Measurements from ENCODE around the gene PEX5L.

Gene PEX5L

DNA sequence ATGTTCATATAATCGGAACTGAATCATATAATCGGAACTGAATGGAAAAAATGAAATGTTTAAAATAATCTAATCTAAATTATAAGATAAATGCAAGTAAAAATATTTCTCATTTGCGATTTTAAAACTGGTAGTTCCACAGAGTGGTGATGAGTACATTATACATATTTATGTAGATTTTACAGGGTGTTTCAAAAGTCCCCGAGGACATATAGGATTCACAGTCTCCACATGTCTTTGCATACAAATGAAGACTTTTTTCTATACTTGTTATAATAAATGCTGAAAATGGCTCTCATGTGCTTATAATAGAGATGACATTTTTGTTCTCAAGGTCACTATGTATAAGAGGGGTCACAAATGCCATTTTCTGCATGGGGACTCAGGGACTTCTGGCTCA lies 139.5 kb downstream of the PEX5L start:
- DNase-seq (ENCODE audit: low spot score), result no peak

DNA sequence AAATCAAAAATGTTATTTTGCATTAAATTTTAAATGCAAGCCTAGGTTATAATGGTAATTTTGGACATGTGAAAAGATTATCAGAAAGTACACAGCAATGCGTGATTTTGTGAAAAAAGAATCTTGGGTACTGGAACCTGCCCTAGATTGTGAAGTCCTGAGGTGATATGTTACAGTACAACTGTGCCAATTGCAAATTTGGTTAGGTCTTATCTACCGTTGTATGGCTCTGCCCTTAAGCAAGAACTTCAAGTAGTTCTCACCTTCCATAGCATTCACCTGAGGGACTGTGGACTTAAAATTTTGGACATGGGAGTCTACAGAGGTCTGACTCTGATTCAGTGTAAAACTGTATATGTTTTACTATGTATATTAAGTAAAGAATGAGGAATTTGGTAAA lies 140.2 kb downstream of the PEX5L start:
- DNase-seq (ENCODE audit: low spot score), result no peak

GRCh38 chr3:179895330-179895729 lies 141.4 kb downstream of the PEX5L start:
- no peak for DNase-seq (ENCODE audit: low spot score)

DNA sequence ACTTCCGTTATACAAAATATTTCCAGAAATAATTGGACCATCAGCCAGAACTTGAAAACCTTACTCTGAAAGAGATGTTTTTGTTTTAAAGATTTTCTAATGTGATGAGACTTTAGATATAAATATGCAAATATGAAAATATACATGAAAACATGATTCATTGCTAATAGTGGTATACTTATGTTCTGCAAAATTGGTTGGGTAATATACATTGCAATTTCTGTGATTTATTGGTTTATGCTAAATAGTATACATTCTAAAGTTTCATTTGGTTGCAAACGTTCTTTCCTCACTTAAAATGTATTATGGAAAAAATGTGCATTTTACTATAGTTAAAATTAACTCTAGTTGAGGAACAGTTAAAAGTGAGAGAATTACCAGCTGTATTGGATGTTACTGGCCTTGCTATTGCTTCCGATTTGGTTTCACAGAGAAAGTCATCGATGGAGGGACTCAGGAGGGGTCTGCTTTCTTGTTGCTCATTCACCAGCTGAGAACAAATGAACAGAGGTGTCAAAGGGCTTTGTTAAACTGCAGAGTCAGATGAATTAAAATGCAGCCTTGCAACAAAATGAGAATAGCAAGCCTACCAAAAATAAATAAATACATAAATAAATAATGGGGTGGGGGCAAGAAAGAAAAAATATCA lies 149.3 kb downstream of the PEX5L start:
- DNase-seq (ENCODE audit: low spot score), result no peak

DNA sequence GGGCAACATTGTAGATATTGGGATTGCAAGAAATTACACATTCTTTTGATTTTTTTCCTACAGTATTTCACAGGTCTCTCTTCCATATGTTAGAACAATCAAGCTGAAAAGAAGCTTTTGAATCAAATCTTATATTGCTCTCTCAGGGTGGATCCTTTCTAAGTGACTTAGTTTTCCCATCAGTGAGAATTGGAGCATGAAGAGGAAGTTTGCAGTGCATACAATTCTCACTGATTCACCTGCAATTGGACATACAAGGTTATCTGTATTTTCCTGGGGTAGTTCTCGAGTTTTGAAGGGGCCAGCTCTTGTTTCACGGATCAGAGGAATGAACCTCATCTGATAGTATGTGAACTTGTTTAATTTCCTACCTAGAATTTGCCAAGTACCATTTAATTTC lies 150.8 kb downstream of the PEX5L start:
- DNase-seq (ENCODE audit: low spot score), result no peak

DNA sequence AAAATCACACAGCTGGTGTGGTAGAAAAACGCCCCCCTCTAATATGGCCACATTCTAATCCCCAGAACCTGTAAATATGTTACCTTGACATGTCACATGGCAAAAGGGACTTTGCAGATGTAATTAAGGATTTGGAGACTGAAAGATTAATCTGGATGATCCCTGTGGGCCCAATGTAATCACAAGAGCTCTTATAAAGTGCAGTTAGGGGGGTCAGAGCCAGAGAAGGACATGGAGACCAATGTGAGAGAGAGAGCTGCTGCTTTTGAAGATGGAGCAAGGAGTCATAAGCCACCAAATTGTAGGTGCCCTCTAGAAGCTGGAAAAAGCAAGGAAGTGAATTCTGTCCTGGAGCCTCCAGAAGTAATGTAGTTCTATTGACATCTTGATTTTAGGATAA lies 152.6 kb downstream of the PEX5L start:
- no peak for DNase-seq (ENCODE audit: low spot score)

DNA sequence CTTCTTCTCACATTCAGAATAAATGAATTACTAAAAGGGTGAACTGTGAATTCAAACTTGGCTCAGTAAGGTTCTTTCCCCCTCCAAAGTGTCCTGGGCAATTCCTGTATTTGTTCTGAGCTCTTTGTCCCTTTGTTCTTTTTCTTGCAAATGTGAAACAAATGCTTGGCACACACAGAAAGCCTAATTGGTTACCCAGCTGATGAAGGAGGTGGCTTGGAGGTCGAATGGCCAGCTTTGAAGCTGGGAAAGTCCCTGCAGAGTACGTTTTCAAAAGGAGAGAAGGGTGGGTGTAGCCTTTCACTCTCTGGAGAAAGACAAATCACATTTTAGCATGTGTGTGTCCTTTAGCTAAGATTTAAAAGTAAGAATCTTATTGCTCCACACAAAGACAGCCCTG lies 154.4 kb downstream of the PEX5L start:
- DNase-seq (ENCODE audit: low spot score), result no peak

- no peak for DNase-seq (ENCODE audit: low spot score)
These were observed 154.9 kb downstream of the PEX5L start for GRCh38 chr3:179881791-179882190.

- DNase-seq (ENCODE audit: low spot score), result no peak
These were observed 155.9 kb downstream of the PEX5L start for GRCh38 chr3:179880868-179881267.

- no peak for DNase-seq (ENCODE audit: low spot score)
These were observed 160.3 kb downstream of the PEX5L start for GRCh38 chr3:179876440-179876839.

DNA sequence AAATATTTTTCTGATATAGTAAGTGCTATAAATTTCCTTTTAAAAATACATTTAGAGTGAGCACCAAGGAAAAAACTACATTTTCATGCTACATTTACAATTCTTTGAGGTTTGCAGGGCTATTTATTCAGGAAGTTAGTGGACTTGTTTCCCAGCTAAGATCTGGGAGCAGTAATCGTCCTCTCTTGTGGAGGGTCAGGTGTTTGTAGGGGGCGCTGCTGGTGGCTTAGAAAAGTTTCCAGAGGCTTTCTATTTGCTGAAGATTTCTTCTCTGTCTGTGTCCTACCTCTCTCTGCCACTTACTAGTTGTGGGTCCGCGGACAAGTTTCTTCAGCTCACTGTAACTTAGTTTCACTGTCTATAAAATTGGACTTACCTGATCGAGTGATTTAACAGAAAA lies 163.9 kb downstream of the PEX5L start:
- DNase-seq (ENCODE audit: low spot score), result no peak

DNA sequence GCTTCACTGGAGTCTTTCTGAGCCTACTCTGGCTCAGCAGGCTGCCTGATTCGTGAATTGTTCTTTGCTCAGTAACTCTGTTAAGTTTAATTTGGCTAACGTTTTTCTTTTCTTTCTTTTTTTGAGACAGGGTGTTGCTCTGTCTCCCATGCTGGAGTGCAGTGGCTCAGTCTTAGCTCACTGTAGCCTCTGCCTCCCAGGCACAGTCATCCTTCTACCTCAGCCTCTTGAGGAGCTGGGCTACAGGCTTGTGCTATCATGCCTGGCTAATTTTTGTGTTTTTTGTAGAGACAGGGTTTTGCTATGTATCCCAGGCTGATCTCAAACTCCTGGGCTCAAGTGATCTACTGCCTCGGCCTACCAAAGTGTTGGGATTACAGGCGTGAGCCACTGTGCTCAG lies 165.0 kb downstream of the PEX5L start:
- DNase-seq (ENCODE audit: low spot score), result no peak

GRCh38 chr3:179868715-179869114 lies 168.0 kb downstream of the PEX5L start:
- DNase-seq (ENCODE audit: low spot score), result no peak

DNA sequence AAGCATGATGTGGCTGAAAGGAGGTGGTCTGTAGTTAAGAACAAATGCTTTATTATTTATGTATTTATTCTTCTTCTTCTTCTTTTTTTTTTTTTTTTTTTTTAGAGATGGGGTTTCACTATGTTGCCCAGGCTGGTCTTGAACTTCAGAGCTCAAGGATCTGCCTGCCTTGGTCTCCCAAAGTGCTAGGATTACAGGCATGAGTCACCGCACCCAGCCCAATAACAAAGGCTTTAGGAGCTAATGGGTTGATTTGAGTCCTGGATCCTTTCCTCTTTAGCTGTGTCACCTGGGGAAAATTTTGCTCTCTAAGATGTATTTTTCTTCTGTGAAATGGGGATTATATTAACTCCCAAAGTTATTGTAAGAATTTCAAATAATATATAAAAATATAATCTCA lies 168.8 kb downstream of the PEX5L start:
- DNase-seq (ENCODE audit: low spot score), result no peak

- no peak for DNase-seq (ENCODE audit: low spot score)
These were observed 170.8 kb downstream of the PEX5L start for GRCh38 chr3:179865861-179866505.

DNA sequence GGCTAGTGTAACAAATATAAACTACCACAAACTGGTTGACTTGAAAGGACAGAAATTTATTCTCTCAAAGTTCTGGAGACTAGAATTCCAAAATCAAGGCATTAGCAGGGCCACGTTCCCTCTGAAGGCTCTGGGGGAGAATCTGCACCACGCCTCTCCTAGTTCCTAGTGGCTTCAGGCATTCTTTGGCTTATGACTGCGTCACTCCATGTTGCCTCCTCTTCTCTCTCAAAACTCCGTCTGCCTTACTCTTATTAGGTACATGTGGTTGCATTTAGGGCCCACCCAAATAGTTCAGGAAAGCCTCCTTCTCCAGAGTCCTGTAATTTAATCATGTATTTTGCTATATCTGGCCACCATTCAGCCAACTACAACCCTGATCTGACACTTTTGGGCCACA lies 174.8 kb downstream of the PEX5L start:
- no peak for DNase-seq (ENCODE audit: low spot score)

- no peak for DNase-seq (ENCODE audit: low spot score)
These were observed 175.4 kb downstream of the PEX5L start for GRCh38 chr3:179861292-179861691.

DNA sequence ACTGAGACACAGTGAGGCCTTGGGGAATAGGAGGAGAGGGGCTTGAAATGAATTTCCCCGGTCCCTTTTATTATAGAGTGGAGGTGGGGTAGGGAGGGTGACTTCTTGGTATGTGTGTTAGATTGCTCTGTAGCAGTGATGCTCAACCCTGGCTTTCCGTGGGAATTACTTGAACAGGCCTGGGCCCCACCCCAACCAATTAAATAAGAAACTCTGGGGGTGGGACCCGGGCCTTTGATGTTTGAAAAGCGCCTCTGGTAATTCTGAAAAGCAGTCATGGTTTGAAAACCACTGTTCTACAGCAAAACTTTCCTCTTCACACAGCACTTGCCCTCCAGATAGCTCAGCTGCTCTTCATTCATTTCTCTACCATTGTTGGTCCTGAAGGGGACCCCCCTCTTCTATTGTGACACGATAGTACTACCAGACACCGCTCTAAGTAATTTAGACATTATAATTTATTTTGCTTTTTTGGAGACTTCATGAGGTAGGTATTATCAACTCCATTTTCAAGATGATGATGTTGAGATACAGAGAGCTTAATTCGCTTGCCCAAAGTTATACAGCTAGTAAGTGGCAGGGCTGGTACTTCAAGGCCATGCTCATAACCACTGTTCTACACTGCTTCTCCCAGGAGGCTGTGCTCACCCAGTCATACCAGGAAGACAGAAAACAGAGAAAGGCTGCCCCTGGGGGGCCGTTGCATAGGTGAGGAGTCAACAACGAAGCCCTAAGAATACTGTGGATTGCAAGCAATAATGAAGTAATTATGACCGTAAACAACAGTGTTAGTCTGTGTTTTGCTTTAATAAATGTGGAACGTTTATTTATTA lies 176.2 kb downstream of the PEX5L start:
- DNase-seq (ENCODE audit: low spot score), result no peak

- DNase-seq (ENCODE audit: low spot score), result no peak
These were observed 183.6 kb downstream of the PEX5L start for GRCh38 chr3:179853176-179853575.

- DNase-seq (ENCODE audit: low spot score), result no peak
These were observed 184.4 kb downstream of the PEX5L start for GRCh38 chr3:179852142-179852905.

- no peak for DNase-seq (ENCODE audit: low spot score)
These were observed 188.0 kb downstream of the PEX5L start for GRCh38 chr3:179848711-179849110.

- no peak for DNase-seq (ENCODE audit: low spot score)
These were observed 194.7 kb downstream of the PEX5L start for GRCh38 chr3:179842061-179842460.
